ENCODE measurements around the gene CEACAM5.
"Not testable (repeated sequence)": the region's sequence is repeated elsewhere in the genome, so short reads cannot be mapped to it uniquely, and the experiment has no call there.

CEACAM5 gene

GRCh38 chr19:41698746-41699230, 9.6 kb upstream of the CEACAM5 start:
- in situ Hi-C loops (cut with HindIII; ENCODE audit: low pct_ligation_motif_present, low pct_unique_long_range_greater_than_20kb, low sequenced_read_pairs): loop anchor here (10.0 kb wide), 1 partner anchor 54 kb away; no protein-coding TSS in a partner anchor
- no peak for DNase-seq

- DNase-seq: no peak
- in situ Hi-C loops (cut with HindIII; ENCODE audit: low pct_ligation_motif_present, low pct_unique_long_range_greater_than_20kb, low sequenced_read_pairs): loop anchor here (10.0 kb wide), 1 partner anchor 55 kb away; no protein-coding TSS in a partner anchor
Measured at GRCh38 chr19:41699231-41699967, 9.0 kb upstream of the CEACAM5 start.

DNA sequence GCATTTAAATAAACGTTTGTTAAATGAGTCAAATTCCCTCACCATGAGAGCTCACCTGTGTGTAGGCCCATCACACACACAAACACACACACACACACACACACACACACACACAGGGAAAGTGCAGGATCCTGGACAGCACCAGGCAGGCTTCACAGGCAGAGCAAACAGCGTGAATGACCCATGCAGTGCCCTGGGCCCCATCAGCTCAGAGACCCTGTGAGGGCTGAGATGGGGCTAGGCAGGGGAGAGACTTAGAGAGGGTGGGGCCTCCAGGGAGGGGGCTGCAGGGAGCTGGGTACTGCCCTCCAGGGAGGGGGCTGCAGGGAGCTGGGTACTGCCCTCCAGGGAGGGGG, 8.5 kb upstream of the CEACAM5 start:
- DNase-seq: no peak
- in situ Hi-C loops (cut with HindIII; ENCODE audit: low pct_ligation_motif_present, low pct_unique_long_range_greater_than_20kb, low sequenced_read_pairs): loop anchor here (10.0 kb wide), 1 partner anchor 55 kb away; no protein-coding TSS in a partner anchor

DNA sequence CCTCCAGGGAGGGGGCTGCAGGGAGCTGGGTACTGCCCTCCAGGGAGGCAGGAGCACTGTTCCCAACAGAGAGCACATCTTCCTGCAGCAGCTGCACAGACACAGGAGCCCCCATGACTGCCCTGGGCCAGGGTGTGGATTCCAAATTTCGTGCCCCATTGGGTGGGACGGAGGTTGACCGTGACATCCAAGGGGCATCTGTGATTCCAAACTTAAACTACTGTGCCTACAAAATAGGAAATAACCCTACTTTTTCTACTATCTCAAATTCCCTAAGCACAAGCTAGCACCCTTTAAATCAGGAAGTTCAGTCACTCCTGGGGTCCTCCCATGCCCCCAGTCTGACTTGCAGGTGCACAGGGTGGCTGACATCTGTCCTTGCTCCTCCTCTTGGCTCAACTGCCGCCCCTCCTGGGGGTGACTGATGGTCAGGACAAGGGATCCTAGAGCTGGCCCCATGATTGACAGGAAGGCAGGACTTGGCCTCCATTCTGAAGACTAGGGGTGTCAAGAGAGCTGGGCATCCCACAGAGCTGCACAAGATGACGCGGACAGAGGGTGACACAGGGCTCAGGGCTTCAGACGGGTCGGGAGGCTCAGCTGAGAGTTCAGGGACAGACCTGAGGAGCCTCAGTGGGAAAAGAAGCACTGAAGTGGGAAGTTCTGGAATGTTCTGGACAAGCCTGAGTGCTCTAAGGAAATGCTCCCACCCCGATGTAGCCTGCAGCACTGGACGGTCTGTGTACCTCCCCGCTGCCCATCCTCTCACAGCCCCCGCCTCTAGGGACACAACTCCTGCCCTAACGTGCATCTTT, 7.8 kb upstream of the CEACAM5 start:
- in situ Hi-C loops (cut with HindIII; ENCODE audit: low pct_ligation_motif_present, low pct_unique_long_range_greater_than_20kb, low sequenced_read_pairs): no loop called here
- DNase-seq: no peak

DNA sequence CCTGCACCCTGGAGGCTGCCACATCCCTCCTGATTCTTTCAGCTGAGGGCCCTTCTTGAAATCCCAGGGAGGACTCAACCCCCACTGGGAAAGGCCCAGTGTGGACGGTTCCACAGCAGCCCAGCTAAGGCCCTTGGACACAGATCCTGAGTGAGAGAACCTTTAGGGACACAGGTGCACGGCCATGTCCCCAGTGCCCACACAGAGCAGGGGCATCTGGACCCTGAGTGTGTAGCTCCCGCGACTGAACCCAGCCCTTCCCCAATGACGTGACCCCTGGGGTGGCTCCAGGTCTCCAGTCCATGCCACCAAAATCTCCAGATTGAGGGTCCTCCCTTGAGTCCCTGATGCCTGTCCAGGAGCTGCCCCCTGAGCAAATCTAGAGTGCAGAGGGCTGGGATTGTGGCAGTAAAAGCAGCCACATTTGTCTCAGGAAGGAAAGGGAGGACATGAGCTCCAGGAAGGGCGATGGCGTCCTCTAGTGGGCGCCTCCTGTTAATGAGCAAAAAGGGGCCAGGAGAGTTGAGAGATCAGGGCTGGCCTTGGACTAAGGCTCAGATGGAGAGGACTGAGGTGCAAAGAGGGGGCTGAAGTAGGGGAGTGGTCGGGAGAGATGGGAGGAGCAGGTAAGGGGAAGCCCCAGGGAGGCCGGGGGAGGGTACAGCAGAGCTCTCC, 6.9 kb upstream of the CEACAM5 start:
- DNase-seq: peak; percentile 49
- in situ Hi-C loops (cut with HindIII; ENCODE audit: low pct_ligation_motif_present, low pct_unique_long_range_greater_than_20kb, low sequenced_read_pairs): no loop called here

DNA sequence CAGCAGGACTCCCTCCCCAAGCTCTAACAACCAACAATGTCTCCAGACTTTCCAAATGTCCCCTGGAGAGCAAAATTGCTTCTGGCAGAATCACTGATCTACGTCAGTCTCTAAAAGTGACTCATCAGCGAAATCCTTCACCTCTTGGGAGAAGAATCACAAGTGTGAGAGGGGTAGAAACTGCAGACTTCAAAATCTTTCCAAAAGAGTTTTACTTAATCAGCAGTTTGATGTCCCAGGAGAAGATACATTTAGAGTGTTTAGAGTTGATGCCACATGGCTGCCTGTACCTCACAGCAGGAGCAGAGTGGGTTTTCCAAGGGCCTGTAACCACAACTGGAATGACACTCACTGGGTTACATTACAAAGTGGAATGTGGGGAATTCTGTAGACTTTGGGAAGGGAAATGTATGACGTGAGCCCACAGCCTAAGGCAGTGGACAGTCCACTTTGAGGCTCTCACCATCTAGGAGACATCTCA, 6.2 kb upstream of the CEACAM5 start:
- DNase-seq: peak; percentile 82
- in situ Hi-C loops (cut with HindIII; ENCODE audit: low pct_ligation_motif_present, low pct_unique_long_range_greater_than_20kb, low sequenced_read_pairs): no loop called here

DNA sequence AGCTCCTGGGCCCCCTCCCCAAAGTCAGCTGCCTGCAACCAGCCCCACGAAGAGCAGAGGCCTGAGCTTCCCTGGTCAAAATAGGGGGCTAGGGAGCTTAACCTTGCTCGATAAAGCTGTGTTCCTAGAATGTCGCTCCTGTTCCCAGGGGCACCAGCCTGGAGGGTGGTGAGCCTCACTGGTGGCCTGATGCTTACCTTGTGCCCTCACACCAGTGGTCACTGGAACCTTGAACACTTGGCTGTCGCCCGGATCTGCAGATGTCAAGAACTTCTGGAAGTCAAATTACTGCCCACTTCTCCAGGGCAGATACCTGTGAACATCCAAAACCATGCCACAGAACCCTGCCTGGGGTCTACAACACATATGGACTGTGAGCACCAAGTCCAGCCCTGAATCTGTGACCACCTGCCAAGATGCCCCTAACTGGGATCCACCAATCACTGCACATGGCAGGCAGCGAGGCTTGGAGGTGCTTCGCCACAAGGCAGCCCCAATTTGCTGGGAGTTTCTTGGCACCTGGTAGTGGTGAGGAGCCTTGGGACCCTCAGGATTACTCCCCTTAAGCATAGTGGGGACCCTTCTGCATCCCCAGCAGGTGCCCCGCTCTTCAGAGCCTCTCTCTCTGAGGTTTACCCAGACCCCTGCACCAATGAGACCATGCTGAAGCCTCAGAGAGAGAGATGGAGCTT, 4.7 kb upstream of the CEACAM5 start:
- in situ Hi-C loops (cut with HindIII; ENCODE audit: low pct_ligation_motif_present, low pct_unique_long_range_greater_than_20kb, low sequenced_read_pairs): no loop called here
- DNase-seq: no peak

GRCh38 chr19:41705393-41706174, 2.8 kb upstream of the CEACAM5 start:
- peak; percentile 46 for DNase-seq

GRCh38 chr19:41706741-41707501, 1.5 kb upstream of the CEACAM5 start:
- peak; percentile 62 for DNase-seq
- in situ Hi-C loops (cut with HindIII; ENCODE audit: low pct_ligation_motif_present, low pct_unique_long_range_greater_than_20kb, low sequenced_read_pairs): no loop called here

More at GRCh38 chr19:41705393-41706174, 2.8 kb upstream of the CEACAM5 start:
- in situ Hi-C loops (cut with HindIII; ENCODE audit: low pct_ligation_motif_present, low pct_unique_long_range_greater_than_20kb, low sequenced_read_pairs): no loop called here

GRCh38 chr19:41707502-41707812, 969 bp upstream of the CEACAM5 start:
- in situ Hi-C loops (cut with HindIII; ENCODE audit: low pct_ligation_motif_present, low pct_unique_long_range_greater_than_20kb, low sequenced_read_pairs): no loop called here
- no peak for DNase-seq

DNA sequence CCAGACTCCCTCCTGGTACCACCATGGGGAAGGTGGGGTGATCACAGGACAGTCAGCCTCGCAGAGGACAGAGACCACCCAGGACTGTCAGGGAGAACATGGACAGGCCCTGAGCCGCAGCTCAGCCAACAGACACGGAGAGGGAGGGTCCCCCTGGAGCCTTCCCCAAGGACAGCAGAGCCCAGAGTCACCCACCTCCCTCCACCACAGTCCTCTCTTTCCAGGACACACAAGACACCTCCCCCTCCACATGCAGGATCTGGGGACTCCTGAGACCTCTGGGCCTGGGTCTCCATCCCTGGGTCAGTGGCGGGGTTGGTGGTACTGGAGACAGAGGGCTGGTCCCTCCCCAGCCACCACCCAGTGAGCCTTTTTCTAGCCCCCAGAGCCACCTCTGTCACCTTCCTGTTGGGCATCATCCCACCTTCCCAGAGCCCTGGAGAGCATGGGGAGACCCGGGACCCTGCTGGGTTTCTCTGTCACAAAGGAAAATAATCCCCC, 505 bp upstream of the CEACAM5 start:
- DNase-seq: no peak
- in situ Hi-C loops (cut with HindIII; ENCODE audit: low pct_ligation_motif_present, low pct_unique_long_range_greater_than_20kb, low sequenced_read_pairs): no loop called here

DNA sequence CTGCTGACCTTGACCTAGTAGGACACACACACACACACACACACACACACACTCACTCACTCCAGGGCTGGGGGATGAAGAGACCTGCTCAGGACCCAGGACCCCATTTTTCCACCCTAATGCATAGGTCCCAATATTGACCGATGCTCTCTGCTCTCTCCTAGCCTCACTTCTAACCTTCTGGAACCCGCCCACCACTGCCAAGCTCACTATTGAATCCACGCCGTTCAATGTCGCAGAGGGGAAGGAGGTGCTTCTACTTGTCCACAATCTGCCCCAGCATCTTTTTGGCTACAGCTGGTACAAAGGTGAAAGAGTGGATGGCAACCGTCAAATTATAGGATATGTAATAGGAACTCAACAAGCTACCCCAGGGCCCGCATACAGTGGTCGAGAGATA, 1.1 kb downstream of the CEACAM5 start:
- DNase-seq; in situ Hi-C loops (cut with HindIII; ENCODE audit: low pct_ligation_motif_present, low pct_unique_long_range_greater_than_20kb, low sequenced_read_pairs): not testable (repeated sequence)

DNA sequence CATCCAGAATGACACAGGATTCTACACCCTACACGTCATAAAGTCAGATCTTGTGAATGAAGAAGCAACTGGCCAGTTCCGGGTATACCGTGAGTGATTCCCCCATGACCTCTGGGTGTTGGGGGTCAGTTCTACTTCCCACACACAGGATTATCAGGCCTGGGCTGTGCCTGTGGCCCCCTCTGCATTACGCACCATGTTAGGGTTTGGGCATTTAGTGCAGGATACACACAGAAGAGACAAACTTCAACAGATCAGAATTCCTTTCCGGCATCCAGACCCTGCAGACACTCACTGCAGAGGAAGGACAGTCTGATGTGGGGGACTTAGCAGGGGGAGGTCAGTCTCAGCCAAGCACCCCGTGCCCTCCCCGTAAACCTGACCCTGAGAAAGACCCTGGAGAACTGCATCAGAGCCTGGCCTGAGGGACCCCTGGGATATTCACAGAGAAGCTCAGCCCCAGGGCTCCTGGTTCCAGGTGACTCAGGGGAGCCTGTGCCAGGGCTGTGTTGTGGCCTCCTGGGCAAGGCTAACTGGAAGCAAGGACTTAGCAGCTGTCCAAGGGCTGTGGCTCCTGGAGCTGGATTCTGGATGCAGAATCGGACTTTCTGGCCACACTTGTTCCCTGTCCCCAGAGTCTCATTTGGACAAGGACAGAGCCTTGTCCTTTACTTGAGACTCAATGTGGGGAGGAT, 1.7 kb downstream of the CEACAM5 start:
- in situ Hi-C loops (cut with HindIII; ENCODE audit: low pct_ligation_motif_present, low pct_unique_long_range_greater_than_20kb, low sequenced_read_pairs): no loop called here
- DNase-seq: no peak

GRCh38 chr19:41711376-41712261, 3.2 kb downstream of the CEACAM5 start:
- in situ Hi-C loops (cut with HindIII; ENCODE audit: low pct_ligation_motif_present, low pct_unique_long_range_greater_than_20kb, low sequenced_read_pairs): no loop called here
- DNase-seq: no peak

DNA sequence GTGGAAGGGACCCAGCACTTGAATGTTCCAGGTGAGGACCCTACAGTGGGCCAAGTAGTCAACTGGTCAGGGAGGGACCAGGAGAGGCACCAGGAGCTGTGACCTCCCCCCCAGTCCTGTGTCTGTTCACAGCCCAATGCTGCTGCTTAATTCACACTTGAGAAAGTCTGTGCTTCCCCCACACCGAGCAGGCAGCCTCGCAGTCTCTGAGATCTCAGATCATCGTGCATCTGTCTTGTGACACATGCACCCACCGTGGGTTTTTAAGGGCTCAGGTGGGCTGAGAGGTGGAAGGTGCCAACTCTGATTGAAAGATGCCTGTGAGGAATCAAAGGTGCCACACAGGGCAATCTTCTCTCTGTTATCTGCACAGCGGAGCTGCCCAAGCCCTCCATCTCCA, 6.2 kb downstream of the CEACAM5 start:
- no peak for DNase-seq
- in situ Hi-C loops (cut with HindIII; ENCODE audit: low pct_ligation_motif_present, low pct_unique_long_range_greater_than_20kb, low sequenced_read_pairs): no loop called here

DNA sequence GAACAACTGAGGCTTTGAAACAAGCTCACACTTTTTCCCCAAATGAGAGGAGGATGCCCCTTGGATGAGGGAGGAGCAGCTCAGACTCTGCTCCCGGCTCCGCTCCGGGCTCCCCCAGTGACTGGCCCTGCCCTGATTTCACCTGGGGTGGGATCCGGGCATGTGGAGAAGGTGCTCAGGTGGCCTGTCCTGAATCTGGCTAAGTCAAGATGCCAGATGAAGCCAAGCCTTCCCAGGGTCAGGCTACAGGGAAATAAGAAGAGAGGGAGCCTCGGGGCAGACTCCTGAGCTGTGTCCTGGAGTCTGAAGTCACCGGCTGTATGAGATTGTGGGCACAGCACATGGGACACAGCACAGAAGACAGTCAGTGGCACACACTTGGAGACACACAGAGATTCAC, 10.3 kb downstream of the CEACAM5 start:
- no peak for DNase-seq
- in situ Hi-C loops (cut with HindIII; ENCODE audit: low pct_ligation_motif_present, low pct_unique_long_range_greater_than_20kb, low sequenced_read_pairs): no loop called here
